Esophagus (tissue), 2 donors: ENCODE results near the gene BAD. TPM values are rescaled to one million over a fixed set of nuclear protein-coding genes. Genes with fewer than 3 reads are reported as not detected.

Source experiments
- H3K27ac ChIP-seq, 2 donors: one replicate each; pipeline ENCODE4 v1.5.1; 2013; ENCODE audit warnings: low read depth in 2 of 2, mild to moderate bottlenecking in 2 of 2, inconsistent platforms in 1 of 2, low read length in 1 of 2, moderate library complexity in 1 of 2
- H3K27me3 ChIP-seq, 2 donors: one replicate each; pipeline ENCODE4 v1.6.1; 2013; ENCODE audit warnings: low read length in 2 of 2, control low read depth in 1 of 2, mild to moderate bottlenecking in 1 of 2; ENCODE audit not compliant: insufficient read depth in 2 of 2, control insufficient read depth in 1 of 2
- H3K36me3 ChIP-seq, 2 donors: one replicate each; pipeline ENCODE4 v1.6.1; 2013; ENCODE audit warnings: low read length in 1 of 2; ENCODE audit not compliant: control insufficient read depth in 2 of 2, insufficient read depth in 2 of 2
- H3K4me1 ChIP-seq, 2 donors: one replicate each; pipeline ENCODE4 v1.6.1; 2013; ENCODE audit warnings: low read length in 1 of 2; ENCODE audit not compliant: control insufficient read depth in 2 of 2, insufficient read depth in 2 of 2
- H3K4me3 ChIP-seq, 2 donors: one replicate each; pipeline ENCODE4 v1.5.1; 2013; ENCODE audit warnings: low read length in 2 of 2, mild to moderate bottlenecking in 2 of 2, low read depth in 1 of 2, moderate library complexity in 1 of 2
- H3K9me3 ChIP-seq, 2 donors: one replicate each; pipeline ENCODE4 v1.6.1; 2013; ENCODE audit warnings: mild to moderate bottlenecking in 2 of 2, low read depth in 1 of 2, low read length in 1 of 2, moderate library complexity in 1 of 2; ENCODE audit not compliant: control insufficient read depth in 2 of 2, insufficient read depth in 1 of 2
- WGBS, 2 donors: extraction: QIAGEN DNeasy Blood & Tissue Kit; methylation state at CpG; one replicate each; pipeline ENCODE4 v1.1.7; 2013; 5-methylcytosine and 5-hydroxymethylcytosine counted together
- polyA plus RNA-seq, 2 donors: library from polyadenylated mRNA; stranded (reverse); fragments of 200-250 nt; gene quantifications; one replicate each; pipeline ENCODE4 v1.2.3, GENCODE V29; 2013
- donor health status: healthy with polysubstance abuse.
- donor health status: Bipolar disorder and iron deficiency.

BAD gene
- polyA plus RNA-seq, 2 donors, result 57.4 to 64.8 TPM

- 1% methylated on average over 58 of the region's 58 CpGs for WGBS, 2 donors
- Histone ChIP-seq H3K36me3 (peaks cover 0 to 15% of the 10 kb centered on the region in 2 donors), H3K9me3 (no peaks in the 10 kb centered on the region), H3K4me1 (peaks cover 8 to 30% of the 10 kb centered on the region in 2 donors), H3K4me3 (peak within 1 kb of the TSS; percentile 63 to 77), H3K27me3 (no peaks in the 10 kb centered on the region), H3K27ac (peak within 1 kb of the TSS; percentile 98 to 100)
Measured at GRCh38 chr11:64240435-64241240, 43.8 kb downstream of the BAD start, which contains the start of gene FKBP2. FKBP2 (plus strand) TSS chr11:64241095; CDS start chr11:64242388, 1,293 bp downstream.

- peaks cover 0 to 13% of the 10 kb centered on the region in 2 donors for H3K36me3 ChIP-seq
- no peaks in the 10 kb centered on the region for H3K27me3 ChIP-seq
- H3K9me3 ChIP-seq, result no peaks in the 10 kb centered on the region
- H3K27ac ChIP-seq, result peak overlapping the region; percentile 98 to 100
- 75 to 76% methylated on average over 11 of the region's 11 CpGs for WGBS, 2 donors
- H3K4me3 ChIP-seq, result peak overlapping the region in 1 of 2 donors; percentile 45
- H3K4me1 ChIP-seq, result peaks cover 8 to 33% of the 10 kb centered on the region in 2 donors
Measured at GRCh38 chr11:64239662-64240434, 44.6 kb downstream of the BAD start.

- Histone ChIP-seq H3K4me3 (no peak overlapping the region), H3K27ac (peak overlapping the region; percentile 30 to 84), H3K9me3 (no peaks in the 10 kb centered on the region), H3K27me3 (no peaks in the 10 kb centered on the region), H3K36me3 (peaks cover 0 to 10% of the 10 kb centered on the region in 2 donors), H3K4me1 (peaks cover 8 to 31% of the 10 kb centered on the region in 2 donors)
- WGBS, 2 donors, result 75 to 85% methylated on average over 5 of the region's 5 CpGs
Measured at GRCh38 chr11:64238999-64239398, 45.5 kb downstream of the BAD start.

- WGBS, 2 donors, result 67 to 72% methylated on average over 9 of the region's 9 CpGs
- Histone ChIP-seq H3K4me3 (no peak overlapping the region), H3K36me3 (peaks cover 0 to 5% of the 10 kb centered on the region in 2 donors), H3K27ac (peak overlapping the region; percentile 76 to 84), H3K9me3 (no peaks in the 10 kb centered on the region), H3K27me3 (no peaks in the 10 kb centered on the region), H3K4me1 (peaks cover 4 to 37% of the 10 kb centered on the region in 2 donors)
Measured at GRCh38 chr11:64238076-64238475, 46.4 kb downstream of the BAD start.

- peak overlapping the region in 1 of 2 donors; percentile 10 for H3K4me3 ChIP-seq
- peaks cover 4 to 33% of the 10 kb centered on the region in 2 donors for H3K4me1 ChIP-seq
- 48 to 52% methylated on average over 12 of the region's 12 CpGs for WGBS, 2 donors
- peaks cover 0 to 2% of the 10 kb centered on the region in 2 donors for H3K36me3 ChIP-seq
- no peaks in the 10 kb centered on the region for H3K9me3 ChIP-seq
- no peaks in the 10 kb centered on the region for H3K27me3 ChIP-seq
- H3K27ac ChIP-seq, result peak overlapping the region; percentile 76 to 84
Measured at GRCh38 chr11:64237484-64237951, 46.9 kb downstream of the BAD start.

- Histone ChIP-seq H3K27me3 (no peaks in the 10 kb centered on the region), H3K9me3 (no peaks in the 10 kb centered on the region), H3K27ac (peak overlapping the region; percentile 82 to 85), H3K36me3 (peaks cover 0 to 2% of the 10 kb centered on the region in 2 donors), H3K4me1 (peaks cover 4 to 42% of the 10 kb centered on the region in 2 donors), H3K4me3 (peak overlapping the region; percentile 73 to 80)
- WGBS, 2 donors, result 74 to 82% methylated on average over 12 of the region's 12 CpGs
Measured at GRCh38 chr11:64235437-64236161, 48.9 kb downstream of the BAD start.

- no peaks in the 10 kb centered on the region for H3K9me3 ChIP-seq
- H3K4me3 ChIP-seq, result peak overlapping the region; percentile 73 to 80
- H3K27me3 ChIP-seq, result no peaks in the 10 kb centered on the region
- 2% methylated on average over 38 to 80 of the region's 80 CpGs for WGBS, 2 donors
- peaks cover 0 to 2% of the 10 kb centered on the region in 2 donors for H3K36me3 ChIP-seq
- H3K4me1 ChIP-seq, result peaks cover 3 to 37% of the 10 kb centered on the region in 2 donors
- H3K27ac ChIP-seq, result peak overlapping the region; percentile 82 to 85
Measured at GRCh38 chr11:64234647-64235379, 49.7 kb downstream of the BAD start.

GRCh38 chr11:64233913-64234586 lies 50.4 kb downstream of the BAD start, which contains the start of gene VEGFB:
VEGFB (plus strand) TSS chr11:64234584; CDS start chr11:64234834, 250 bp downstream.
- Histone ChIP-seq H3K4me1 (peaks cover 0 to 35% of the 10 kb centered on the region in 2 donors), H3K9me3 (no peaks in the 10 kb centered on the region), H3K27ac (peak within 1 kb of the TSS; percentile 82 to 85), H3K27me3 (no peaks in the 10 kb centered on the region), H3K36me3 (peaks cover 0 to 2% of the 10 kb centered on the region in 2 donors), H3K4me3 (peak within 1 kb of the TSS; percentile 73 to 80)
- 2 to 3% methylated on average over 43 to 62 of the region's 62 CpGs for WGBS, 2 donors
